Measurements from ENCODE around the gene FGF21. TPM values are rescaled to one million over a fixed set of nuclear protein-coding genes. Genes with fewer than 3 reads are reported as not detected.

FGF21 gene
- total and polyA plus RNA-seq, 5 donors from 2014 or later = not detected

Other genes starting within 250 kb of the FGF21 start
- gene LMTK3, start 243.7 kb upstream of the FGF21 start, total RNA-seq = 6.3 TPM
- gene LMTK3, start 243.7 kb upstream of the FGF21 start, polyA plus RNA-seq = not detected
- not detected for gene SULT2B1, start 203.4 kb upstream of the FGF21 start, total RNA-seq
- under 1 TPM in 2 of 4 donors, not detected in 2; 0.16 to 0.82 TPM for gene SULT2B1, start 203.4 kb upstream of the FGF21 start, polyA plus RNA-seq
- not detected for gene SPACA4, start 148.8 kb upstream of the FGF21 start, total RNA-seq
- under 1 TPM in 1 of 4 donors, not detected in 3; 0.25 TPM for gene SPACA4, start 148.8 kb upstream of the FGF21 start, polyA plus RNA-seq
- gene FAM83E, start 140.4 kb upstream of the FGF21 start, total RNA-seq = 0.76 TPM
- gene FAM83E, start 140.4 kb upstream of the FGF21 start, polyA plus RNA-seq = under 1 TPM in 1 of 4 donors, not detected in 3; 0.31 TPM
- 1,690 TPM for gene RPL18, start 136.3 kb upstream of the FGF21 start, total RNA-seq
- gene RPL18, start 136.3 kb upstream of the FGF21 start, polyA plus RNA-seq = 1,000 to 10,000 TPM; 1,618 to 2,428 (median 2,131) TPM
- gene SPHK2, start 136.0 kb upstream of the FGF21 start, total RNA-seq = 13.0 TPM
- 1 to 10 TPM; 4.8 to 8.4 (median 7.5) TPM for gene SPHK2, start 136.0 kb upstream of the FGF21 start, polyA plus RNA-seq
- gene DBP, start 118.1 kb upstream of the FGF21 start, total RNA-seq = 37.7 TPM
- gene DBP, start 118.1 kb upstream of the FGF21 start, polyA plus RNA-seq = 10 to 100 TPM; 71.2 to 96.6 (median 85.8) TPM
- gene CA11, start 109.3 kb upstream of the FGF21 start, total RNA-seq = 10.4 TPM
- 1 to 10 TPM; 4.1 to 6.3 (median 5.2) TPM for gene CA11, start 109.3 kb upstream of the FGF21 start, polyA plus RNA-seq
- gene NTN5, start 82.5 kb upstream of the FGF21 start, total RNA-seq = 2.3 TPM
- gene NTN5, start 82.5 kb upstream of the FGF21 start, polyA plus RNA-seq = under 1 TPM in 2 of 4 donors, not detected in 2; 0.21 to 0.30 TPM
- gene FUT2, start 59.6 kb upstream of the FGF21 start, total RNA-seq = not detected
- gene FUT2, start 59.6 kb upstream of the FGF21 start, polyA plus RNA-seq = under 1 TPM in 2 of 4 donors, not detected in 2; 0.10 to 0.67 TPM
- 1.1 TPM for gene MAMSTR, start 35.8 kb upstream of the FGF21 start, total RNA-seq
- gene MAMSTR, start 35.8 kb upstream of the FGF21 start, polyA plus RNA-seq = under 1 TPM; 0.17 to 0.40 (median 0.30) TPM
- 0.22 TPM for gene RASIP1, start 14.9 kb upstream of the FGF21 start, total RNA-seq
- gene RASIP1, start 14.9 kb upstream of the FGF21 start, polyA plus RNA-seq = under 1 TPM; 0.13 to 0.55 (median 0.18) TPM
- gene IZUMO1, start 8.6 kb upstream of the FGF21 start, total RNA-seq = not detected
- gene IZUMO1, start 8.6 kb upstream of the FGF21 start, polyA plus RNA-seq = not detected
- gene FUT1, start 2.9 kb upstream of the FGF21 start, total RNA-seq = not detected
- gene FUT1, start 2.9 kb upstream of the FGF21 start, polyA plus RNA-seq = under 1 TPM in 2 of 4 donors, not detected in 2; 0.06 to 0.14 TPM
- gene BCAT2, start 55.5 kb downstream of the FGF21 start, total RNA-seq = 16.4 TPM
- 10 to 100 TPM; 19.5 to 23.0 (median 21.2) TPM for gene BCAT2, start 55.5 kb downstream of the FGF21 start, polyA plus RNA-seq
- gene HSD17B14, start 81.0 kb downstream of the FGF21 start, total RNA-seq = 0.49 TPM
- gene HSD17B14, start 81.0 kb downstream of the FGF21 start, polyA plus RNA-seq = 1 to 10 TPM in 1 of 4 donors, under 1 TPM in 3; 0.29 to 2.0 (median 0.61) TPM
- 2.8 TPM for gene PLEKHA4, start 113.1 kb downstream of the FGF21 start, total RNA-seq
- 1 to 10 TPM in 3 of 4 donors, under 1 TPM in 1; 0.84 to 4.6 (median 1.7) TPM for gene PLEKHA4, start 113.1 kb downstream of the FGF21 start, polyA plus RNA-seq
- gene PPP1R15A, start 116.9 kb downstream of the FGF21 start, total RNA-seq = 840 TPM
- gene PPP1R15A, start 116.9 kb downstream of the FGF21 start, polyA plus RNA-seq = 10 to 100 TPM; 39.1 to 65.6 (median 52.4) TPM
- gene TULP2, start 143.2 kb downstream of the FGF21 start, total RNA-seq = not detected
- gene TULP2, start 143.2 kb downstream of the FGF21 start, polyA plus RNA-seq = not detected
- gene NUCB1, start 144.8 kb downstream of the FGF21 start, total RNA-seq = 133 TPM
- gene NUCB1, start 144.8 kb downstream of the FGF21 start, polyA plus RNA-seq = 10 to 100 TPM; 72.8 to 99.3 (median 86.4) TPM
- not detected for gene DHDH, start 178.2 kb downstream of the FGF21 start, total RNA-seq
- 1 to 10 TPM in 2 of 4 donors, under 1 TPM in 2; 0.68 to 2.4 (median 1.1) TPM for gene DHDH, start 178.2 kb downstream of the FGF21 start, polyA plus RNA-seq
- 92.8 TPM for gene BAX, start 199.4 kb downstream of the FGF21 start, total RNA-seq
- 10 to 100 TPM; 47.9 to 73.1 (median 61.1) TPM for gene BAX, start 199.4 kb downstream of the FGF21 start, polyA plus RNA-seq
- gene FTL, start 209.8 kb downstream of the FGF21 start, total RNA-seq = 575 TPM
- 1,000 to 10,000 TPM; 4,061 to 5,675 (median 4,823) TPM for gene FTL, start 209.8 kb downstream of the FGF21 start, polyA plus RNA-seq
- 37.1 TPM for gene GYS1, start 237.8 kb downstream of the FGF21 start, total RNA-seq
- 10 to 100 TPM; 24.5 to 28.8 (median 26.2) TPM for gene GYS1, start 237.8 kb downstream of the FGF21 start, polyA plus RNA-seq
- gene RUVBL2, start 238.4 kb downstream of the FGF21 start, total RNA-seq = 18.5 TPM
- 10 to 100 TPM; 49.1 to 60.2 (median 52.9) TPM for gene RUVBL2, start 238.4 kb downstream of the FGF21 start, polyA plus RNA-seq

Measured in CD4-positive, CD25-positive, alpha-beta regulatory T cell (primary cell).